Colon (tissue), 2 donors: ENCODE data around the gene BTRC.
A peak's percentile ranks its signal among the peaks of the same experiment; 100 is the strongest.
"Not testable (repeated sequence)": the region's sequence is repeated elsewhere in the genome, so short reads cannot be mapped to it uniquely, and the experiment has no call there.

Experiments used
- FAIRE-seq: peaks from 2 replicates; lab custom pipeline; 2012; peaks lifted over from hg19 to GRCh38; lab: Jason Lieb, UNC
- donor health status: control.
- donor health status: control.

Gene BTRC

GRCh38 chr10:101386659-101387259 lies 32.8 kb downstream of the BTRC start:
- FAIRE-seq: peak; percentile 58

GRCh38 chr10:101388676-101389276 lies 34.8 kb downstream of the BTRC start:
- FAIRE-seq: no peak

- not testable (repeated sequence) for FAIRE-seq
These were observed 35.6 kb downstream of the BTRC start for GRCh38 chr10:101389532-101389931.

GRCh38 chr10:101389986-101390531 lies 36.1 kb downstream of the BTRC start:
- no peak for FAIRE-seq

GRCh38 chr10:101393378-101393777 lies 39.4 kb downstream of the BTRC start:
- no peak for FAIRE-seq

- no peak for FAIRE-seq
These were observed 40.7 kb downstream of the BTRC start for GRCh38 chr10:101394524-101395133.

- no peak for FAIRE-seq
These were observed 43.2 kb downstream of the BTRC start for GRCh38 chr10:101397140-101397539.

- FAIRE-seq: no peak
These were observed 46.6 kb downstream of the BTRC start for GRCh38 chr10:101400585-101400984.

- no peak for FAIRE-seq
These were observed 48.7 kb downstream of the BTRC start for GRCh38 chr10:101402711-101403110.

GRCh38 chr10:101403161-101403560 lies 49.2 kb downstream of the BTRC start:
- FAIRE-seq: no peak

GRCh38 chr10:101405001-101405400 lies 51.0 kb downstream of the BTRC start:
- no peak for FAIRE-seq

GRCh38 chr10:101411598-101411997 lies 57.6 kb downstream of the BTRC start:
- FAIRE-seq: no peak

GRCh38 chr10:101414034-101414433 lies 60.1 kb downstream of the BTRC start:
- no peak for FAIRE-seq

GRCh38 chr10:101415884-101416283 lies 61.9 kb downstream of the BTRC start:
- no peak for FAIRE-seq

- not testable (repeated sequence) for FAIRE-seq
These were observed 68.0 kb downstream of the BTRC start for GRCh38 chr10:101421967-101422366.

- no peak for FAIRE-seq
These were observed 71.6 kb downstream of the BTRC start for GRCh38 chr10:101425535-101425934.

GRCh38 chr10:101428036-101428435 lies 74.1 kb downstream of the BTRC start:
- no peak for FAIRE-seq

- FAIRE-seq: no peak
These were observed 75.5 kb downstream of the BTRC start for GRCh38 chr10:101429423-101429822.

GRCh38 chr10:101436302-101436701 lies 82.3 kb downstream of the BTRC start:
- no peak for FAIRE-seq

- no peak for FAIRE-seq
These were observed 85.0 kb downstream of the BTRC start for GRCh38 chr10:101438881-101439391.

GRCh38 chr10:101441541-101442455 lies 87.8 kb downstream of the BTRC start:
- no peak for FAIRE-seq

GRCh38 chr10:101442456-101442800 lies 88.5 kb downstream of the BTRC start:
- no peak for FAIRE-seq
